Jurkat, Clone E6-1 (cell line): ENCODE results near the gene GALNT5.
"Not testable (repeated sequence)": the region's sequence is repeated elsewhere in the genome, so short reads cannot be mapped to it uniquely, and the experiment has no call there.

ENCODE experiments used
- DNase-seq: peaks from one replicate; pipeline ENCODE4 v3.0.0-alpha.2; 2011; ENCODE audit warnings: low read depth, low spot score
- H3K4me3 ChIP-seq: 2 replicates; pipeline ENCODE4 v1.5.1; 2011; ENCODE audit warnings: mild to moderate bottlenecking, low read length, control low read depth, moderate library complexity

GALNT5 gene

DNA sequence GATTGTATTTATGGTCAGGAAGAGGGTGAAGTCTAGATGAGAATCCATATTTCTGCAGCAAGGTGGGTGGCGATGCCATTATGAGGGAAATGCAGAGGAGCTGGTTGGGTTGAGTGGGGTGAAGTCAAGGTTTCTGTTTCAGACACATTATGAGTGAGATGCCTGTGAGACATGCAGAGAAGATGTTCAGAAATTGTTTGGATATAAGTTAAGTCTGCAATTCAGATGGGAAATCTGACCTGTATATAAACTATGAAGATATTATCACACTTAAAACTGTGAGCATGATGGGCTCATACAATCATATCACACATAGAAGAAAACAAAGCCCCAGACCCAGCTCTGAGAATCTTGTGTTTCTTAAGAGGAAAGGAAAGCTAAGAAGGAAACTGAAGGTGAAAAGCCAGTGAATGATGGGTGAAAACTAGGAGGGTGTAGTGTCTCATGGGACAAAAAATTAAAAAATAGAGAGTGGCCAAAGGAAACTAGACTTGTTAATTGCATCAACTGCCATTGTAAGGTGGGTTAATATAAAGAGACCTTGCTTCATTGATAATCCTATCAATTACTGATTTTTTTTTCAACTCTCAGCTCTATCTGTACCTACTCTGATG lies 14.2 kb downstream of the GALNT5 start:
- no peak overlapping the region for H3K4me3 ChIP-seq
- no peak for DNase-seq

DNA sequence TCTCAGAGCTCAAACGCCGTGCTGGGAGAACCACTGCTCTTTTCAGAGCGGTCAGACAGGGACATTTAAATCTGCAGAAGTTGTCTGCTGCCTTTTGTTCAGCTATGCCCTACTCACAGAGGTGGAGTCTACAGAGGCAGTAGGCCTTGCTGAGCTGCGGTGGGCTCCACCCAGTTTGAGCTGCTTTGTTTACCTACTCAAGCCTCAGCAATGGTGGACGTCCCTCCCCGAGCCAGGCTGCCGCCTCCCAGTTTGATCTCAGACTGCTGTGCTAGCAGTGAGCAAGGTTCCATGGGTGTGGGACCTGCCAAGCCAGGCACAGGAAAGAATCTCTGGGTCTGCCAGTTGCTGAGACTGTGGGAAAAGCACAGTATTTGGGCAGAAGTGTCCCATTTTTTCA lies 21.8 kb downstream of the GALNT5 start:
- DNase-seq, H3K4me3 ChIP-seq: not testable (repeated sequence)

DNA sequence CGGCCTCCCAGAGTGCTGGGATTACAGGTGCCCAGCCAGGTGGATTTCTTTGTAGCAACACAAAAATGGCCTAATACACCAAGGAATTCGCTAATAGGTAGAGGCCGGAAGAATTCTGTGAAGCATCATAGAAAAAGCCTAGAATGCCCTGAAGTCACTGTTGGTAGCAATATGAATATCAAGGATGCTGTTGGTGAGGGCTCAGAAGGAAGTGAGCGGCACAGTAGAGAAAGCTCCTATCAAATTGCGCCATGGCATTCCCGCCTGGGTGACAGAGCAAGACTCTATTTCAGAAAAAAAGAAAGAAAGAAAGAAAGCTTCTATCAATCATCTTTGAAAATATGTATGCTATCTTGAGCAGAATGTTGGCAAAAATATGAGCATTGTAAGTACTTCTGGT lies 23.8 kb downstream of the GALNT5 start:
- no peak for DNase-seq
- no peak overlapping the region for H3K4me3 ChIP-seq

DNA sequence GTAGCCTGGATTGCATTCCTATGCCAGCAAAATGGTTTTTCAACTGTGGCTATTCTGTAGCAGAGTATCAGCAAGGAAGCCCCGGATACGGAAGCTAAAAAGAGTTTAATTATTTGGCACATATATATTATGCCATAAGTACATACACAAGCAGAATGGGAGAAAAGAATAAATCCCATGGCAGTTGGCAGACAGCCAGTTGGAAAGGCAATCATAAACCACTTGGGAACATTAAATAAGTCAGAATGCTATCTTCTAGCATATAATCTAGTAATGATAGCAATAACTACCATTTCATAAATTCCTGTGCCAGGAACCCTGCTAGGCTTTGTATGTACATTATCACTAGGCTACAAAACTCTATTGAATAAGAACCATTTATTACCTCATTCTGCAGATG lies 26.0 kb downstream of the GALNT5 start:
- no peak overlapping the region for H3K4me3 ChIP-seq
- DNase-seq: no peak

DNA sequence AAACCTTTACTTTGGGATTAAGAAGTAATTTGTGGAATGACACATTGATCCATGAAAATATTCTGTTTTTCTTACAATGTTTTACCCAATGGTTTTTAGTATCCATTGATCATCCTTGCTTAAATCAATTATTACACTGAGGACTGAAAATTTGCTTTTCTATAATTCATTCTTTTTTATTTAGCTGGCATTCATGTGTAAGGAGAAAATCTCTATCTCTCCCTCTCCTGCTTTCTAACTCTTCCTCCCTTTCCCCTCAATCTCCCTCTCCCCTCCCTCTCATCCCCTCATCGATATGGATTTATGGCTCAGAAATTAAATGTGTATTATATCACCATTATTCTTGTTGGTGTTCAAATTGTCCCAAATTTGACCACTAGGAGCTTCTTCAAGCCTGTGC lies 29.7 kb downstream of the GALNT5 start:
- H3K4me3 ChIP-seq: no peak overlapping the region
- no peak for DNase-seq

DNA sequence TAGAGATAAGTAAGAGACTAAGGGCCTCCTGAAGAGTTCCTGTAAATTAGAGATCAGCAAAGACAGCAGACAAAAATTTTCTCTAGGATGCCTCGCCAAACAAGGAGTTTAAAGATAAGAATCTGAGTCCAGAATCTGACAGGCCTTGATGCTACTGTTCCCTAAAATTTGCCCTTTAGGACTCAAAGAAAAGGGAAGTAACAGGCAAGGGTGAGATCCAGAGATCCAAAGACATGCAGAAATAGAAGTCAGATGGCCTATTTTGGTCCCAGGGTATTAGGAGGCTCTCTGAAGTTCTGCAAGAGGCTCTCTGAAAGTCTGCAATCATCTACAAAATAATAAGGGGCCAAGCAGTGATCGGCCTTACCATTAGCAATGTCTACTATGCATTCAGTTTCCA lies 33.0 kb downstream of the GALNT5 start:
- DNase-seq: no peak

DNA sequence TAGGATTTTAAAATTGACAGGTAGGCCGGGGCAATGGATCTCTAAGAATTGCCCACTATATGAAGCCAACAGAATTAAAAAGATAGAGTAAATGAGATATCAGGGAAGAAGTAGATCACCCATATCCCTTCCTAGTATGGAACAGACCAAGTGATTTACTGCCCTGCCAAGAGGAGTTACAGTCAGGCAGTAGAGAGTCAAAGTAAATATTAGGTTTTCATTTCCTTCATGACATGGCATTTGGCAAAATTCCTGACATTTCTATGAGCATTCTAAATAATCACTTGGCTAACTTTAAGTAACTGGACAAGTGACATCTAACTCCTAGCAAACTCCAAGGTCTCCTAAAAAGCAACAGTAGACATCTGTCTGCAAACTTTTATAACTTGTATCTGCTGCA lies 33.5 kb downstream of the GALNT5 start:
- no peak for DNase-seq

More for the DNA sequence above, 33.0 kb downstream of the GALNT5 start:
- no peak overlapping the region for H3K4me3 ChIP-seq

DNA sequence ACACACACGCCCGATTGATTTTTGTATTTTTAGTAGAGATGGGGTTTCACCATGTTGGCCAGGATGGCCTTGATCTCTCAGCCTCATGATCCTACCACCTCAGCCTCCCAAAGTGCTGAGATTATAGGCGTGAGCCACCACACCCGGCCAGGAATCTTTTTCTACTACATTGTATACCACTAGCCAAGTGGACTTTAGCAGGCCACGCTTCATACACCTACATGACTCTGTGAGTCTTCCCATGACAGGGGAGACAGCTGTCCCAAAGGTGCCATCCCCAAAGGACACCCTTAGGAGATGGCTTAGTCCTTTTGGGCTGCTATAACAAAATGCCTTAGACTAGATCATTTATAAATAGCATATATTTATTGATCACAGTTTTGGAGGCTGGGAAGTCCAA lies 35.3 kb downstream of the GALNT5 start:
- H3K4me3 ChIP-seq: no peak overlapping the region
- no peak for DNase-seq

More for the DNA sequence above, 33.5 kb downstream of the GALNT5 start:
- H3K4me3 ChIP-seq: no peak overlapping the region

DNA sequence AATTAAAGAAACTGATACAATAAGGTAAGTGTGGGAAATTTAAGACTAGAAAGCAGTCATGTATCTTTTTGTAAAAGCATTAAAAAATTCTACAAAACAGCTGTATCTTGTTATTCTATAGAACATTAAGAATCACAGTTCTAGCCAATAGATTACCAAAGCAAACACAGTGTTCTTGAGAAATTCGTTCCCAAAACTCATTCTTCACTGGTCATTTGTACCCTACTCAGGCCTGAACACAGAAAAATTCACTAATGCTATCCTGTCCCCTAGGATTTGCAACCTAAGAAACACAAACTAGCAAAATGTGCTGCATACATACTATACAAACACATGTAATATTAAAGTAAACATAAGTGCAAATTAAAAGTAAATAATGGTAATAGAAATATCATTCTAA lies 39.0 kb downstream of the GALNT5 start:
- no peak overlapping the region for H3K4me3 ChIP-seq
- no peak for DNase-seq

DNA sequence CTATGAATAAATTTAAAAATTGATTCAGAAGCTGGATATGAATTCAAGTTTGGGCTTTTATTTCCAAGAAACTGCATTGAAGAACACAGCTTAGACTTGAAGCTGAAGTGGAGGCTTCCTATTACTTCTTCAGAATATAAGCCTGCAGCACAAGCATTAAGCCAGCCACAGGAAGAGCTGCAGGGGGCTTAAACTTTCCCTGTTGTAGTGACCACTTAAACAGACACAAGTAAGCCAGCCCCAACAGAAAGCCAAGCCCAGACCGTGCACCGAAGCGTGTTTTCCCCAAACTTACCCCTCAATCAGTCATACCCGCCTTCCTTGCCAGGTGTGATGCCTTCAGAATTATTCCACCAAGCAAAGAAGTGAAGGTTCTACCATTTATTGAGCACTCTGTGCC lies 39.5 kb downstream of the GALNT5 start:
- no peak overlapping the region for H3K4me3 ChIP-seq
- DNase-seq: no peak

DNA sequence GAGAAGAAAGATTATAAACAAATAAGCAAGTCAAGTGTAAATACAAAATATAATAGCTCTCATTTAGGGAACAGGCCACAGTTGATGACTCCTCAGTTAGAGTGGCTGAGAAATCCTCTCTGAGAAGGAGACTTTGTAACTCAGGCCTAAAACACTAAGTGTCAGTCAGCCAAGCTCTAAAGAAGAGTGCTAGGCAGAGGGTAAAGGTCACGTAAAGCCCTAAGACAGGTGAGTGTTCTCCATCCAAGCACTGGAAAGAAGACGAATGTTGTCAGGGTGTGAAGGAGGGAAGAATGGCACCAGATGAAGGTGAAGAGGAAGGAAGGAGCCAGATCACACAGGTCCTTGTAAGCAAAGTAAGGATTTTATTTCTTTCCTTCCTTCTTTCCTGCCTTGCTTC lies 43.8 kb downstream of the GALNT5 start:
- DNase-seq: no peak
- no peak overlapping the region for H3K4me3 ChIP-seq

DNA sequence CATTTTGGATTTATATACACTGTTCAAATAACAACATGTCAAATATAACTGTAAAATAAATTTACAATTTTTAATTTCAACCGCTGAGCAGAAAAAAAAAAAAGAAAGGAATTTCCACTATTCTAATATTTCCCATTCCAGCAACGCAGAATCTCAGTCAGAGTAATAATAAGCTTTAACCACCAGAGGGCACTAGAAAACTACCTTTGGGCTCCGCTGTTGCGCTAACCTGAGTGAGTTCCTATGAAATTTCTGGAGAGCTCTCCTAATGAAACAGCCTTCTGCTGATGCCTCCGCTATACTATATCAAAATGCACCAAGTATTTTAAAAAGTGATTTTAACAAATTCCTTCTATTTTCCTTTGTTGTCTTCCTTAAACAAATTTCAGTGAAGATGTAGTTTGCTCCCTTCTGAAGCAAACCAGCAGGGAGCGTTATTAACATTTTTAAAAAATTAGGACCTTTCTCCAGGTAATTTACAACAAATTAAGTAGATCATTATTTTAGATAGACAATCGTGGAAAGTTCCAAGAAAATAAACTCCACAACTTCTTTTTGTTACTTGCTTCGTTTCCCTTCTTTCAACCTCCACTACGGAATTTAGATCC lies 45.1 kb downstream of the GALNT5 start:
- no peak overlapping the region for H3K4me3 ChIP-seq
- peak; percentile 15 for DNase-seq

DNA sequence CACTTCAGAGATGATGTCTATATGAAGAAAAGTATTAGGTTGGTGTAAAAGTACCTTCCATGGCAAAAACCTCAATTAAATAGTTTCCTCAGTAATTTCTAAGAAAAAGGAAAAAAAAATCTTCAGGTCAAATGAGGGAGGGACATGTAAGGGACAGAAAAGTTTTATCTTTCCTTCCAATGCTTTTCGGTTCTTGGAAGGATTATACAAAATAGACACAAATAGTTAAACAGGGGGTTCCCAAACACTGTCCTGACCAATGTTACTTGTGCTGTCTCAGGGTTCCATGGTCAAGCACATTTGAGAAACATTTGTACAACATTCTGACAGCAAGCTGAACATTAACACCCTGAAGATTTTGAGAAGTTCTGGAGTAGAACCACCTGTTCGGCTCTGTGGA lies 46.1 kb downstream of the GALNT5 start:
- no peak for DNase-seq
- no peak overlapping the region for H3K4me3 ChIP-seq

DNA sequence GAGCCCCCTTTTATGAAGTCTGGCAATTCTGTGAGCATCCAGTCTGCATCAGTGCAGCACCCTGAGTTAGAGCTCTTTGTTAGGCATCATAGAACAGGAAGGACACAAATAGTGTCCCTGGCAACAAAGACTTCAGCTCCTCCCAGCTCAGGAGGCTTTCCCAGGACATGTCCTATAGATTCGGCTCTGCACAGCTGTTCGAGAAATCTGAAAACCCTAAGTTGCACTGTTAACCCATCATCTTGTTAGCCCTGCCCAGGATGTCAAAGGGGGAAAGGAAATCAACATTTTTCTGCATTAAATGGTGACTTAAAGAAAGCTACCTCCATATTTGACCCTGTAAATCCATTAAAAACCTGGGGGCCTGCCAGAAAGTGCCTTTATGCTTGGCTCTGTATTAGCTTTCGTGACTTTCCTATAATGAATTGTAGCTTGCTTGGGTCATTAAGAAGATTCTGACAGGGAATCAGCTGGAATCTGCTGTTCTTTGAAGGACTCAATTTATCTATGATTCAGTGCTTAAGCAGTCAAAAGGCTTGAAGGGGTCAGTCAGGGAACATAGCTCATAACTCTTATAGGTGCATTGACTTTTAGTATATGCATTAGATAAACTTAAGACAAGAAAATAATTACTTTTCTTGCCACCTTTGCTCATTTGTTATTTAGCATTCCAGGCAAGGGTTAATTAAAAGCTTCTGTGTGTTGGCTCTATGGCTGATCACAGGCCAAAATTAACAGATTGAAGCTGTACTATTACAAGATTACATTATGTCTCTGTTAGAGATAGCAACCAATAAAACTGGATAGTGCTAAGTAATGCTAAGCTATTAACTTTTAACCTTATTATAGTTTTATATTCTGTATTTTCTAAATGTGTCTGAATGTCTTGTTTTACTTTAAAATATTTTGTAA lies 47.6 kb downstream of the GALNT5 start:
- DNase-seq: no peak
- H3K4me3 ChIP-seq: no peak overlapping the region

DNA sequence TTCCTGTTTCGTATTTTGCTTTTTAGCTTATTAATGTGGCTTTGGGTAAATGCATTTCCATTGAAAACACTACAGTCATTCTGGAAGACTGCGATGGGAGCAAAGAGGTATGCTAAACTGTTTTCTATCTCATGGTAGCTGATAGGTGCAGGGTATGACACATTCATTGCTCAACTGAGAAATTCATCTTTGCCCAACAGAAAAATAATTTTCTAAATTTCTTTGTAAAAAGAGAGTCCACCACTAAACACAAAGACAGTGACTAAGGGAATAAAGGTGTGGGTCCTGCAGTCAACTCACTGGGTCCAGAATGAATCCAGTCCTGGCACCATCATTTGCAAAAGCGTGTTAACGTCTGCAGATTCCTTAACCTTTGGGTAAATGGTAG lies 48.2 kb downstream of the GALNT5 start:
- no peak for DNase-seq
- no peak overlapping the region for H3K4me3 ChIP-seq

DNA sequence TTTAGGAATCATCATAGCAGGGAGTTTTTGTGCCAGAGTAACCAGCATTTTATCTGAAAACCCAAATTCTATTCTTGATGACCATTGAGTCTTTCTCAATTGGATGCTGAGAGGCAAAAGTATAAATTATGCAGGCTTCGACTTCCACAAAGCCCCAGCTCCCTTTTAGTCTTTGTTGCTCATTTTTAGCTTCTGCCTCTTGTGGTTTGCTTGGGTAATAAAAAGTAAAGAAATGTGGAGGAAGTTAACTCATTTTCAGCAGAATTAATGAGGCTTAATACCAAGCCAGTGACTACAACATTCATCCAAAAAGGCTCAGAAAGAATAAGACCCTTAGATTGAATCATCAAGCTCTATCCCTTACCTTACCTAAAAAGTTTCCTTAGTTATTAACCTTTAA lies 49.5 kb downstream of the GALNT5 start:
- DNase-seq: no peak
- H3K4me3 ChIP-seq: no peak overlapping the region

DNA sequence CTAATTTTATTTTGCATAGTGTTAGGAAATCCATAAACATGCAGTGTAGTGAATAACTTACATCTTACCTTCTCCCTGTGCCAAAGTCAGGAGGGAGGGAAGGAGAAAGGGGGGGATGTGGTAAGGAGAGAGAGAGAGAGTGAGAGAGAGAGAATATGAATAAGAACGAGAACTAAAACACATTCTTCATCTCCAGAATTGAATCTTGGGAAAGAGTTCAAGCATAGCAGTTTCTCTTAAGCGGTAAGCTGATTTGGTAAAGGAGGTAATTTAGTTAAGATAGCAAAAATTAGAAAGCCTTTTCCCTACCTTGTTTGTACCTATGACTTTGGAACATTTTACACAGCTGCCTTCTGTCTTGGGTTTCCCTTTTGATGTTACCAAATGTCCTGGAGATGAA lies 52.4 kb downstream of the GALNT5 start:
- DNase-seq: no peak

DNA sequence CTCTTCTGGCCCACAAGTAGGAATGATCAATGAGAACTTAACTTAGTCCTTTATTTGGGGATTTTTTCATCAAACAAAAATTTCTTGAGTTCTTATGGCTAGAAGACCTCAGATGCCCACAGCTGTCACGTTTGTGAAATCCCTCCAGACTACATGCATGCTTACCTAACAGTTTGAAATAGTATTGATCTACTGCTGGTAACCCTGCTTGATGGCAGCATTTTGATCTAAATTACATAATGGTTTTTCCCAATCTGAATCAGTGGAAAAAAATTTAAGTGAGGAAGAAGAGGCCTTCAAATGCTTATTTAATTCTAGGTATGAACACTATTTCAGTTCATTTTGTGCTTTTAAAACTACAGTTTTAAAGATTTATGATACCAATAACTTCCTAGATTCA lies 54.2 kb downstream of the GALNT5 start:
- no peak for DNase-seq
- H3K4me3 ChIP-seq: no peak overlapping the region

More for the DNA sequence above, 52.4 kb downstream of the GALNT5 start:
- no peak overlapping the region for H3K4me3 ChIP-seq

DNA sequence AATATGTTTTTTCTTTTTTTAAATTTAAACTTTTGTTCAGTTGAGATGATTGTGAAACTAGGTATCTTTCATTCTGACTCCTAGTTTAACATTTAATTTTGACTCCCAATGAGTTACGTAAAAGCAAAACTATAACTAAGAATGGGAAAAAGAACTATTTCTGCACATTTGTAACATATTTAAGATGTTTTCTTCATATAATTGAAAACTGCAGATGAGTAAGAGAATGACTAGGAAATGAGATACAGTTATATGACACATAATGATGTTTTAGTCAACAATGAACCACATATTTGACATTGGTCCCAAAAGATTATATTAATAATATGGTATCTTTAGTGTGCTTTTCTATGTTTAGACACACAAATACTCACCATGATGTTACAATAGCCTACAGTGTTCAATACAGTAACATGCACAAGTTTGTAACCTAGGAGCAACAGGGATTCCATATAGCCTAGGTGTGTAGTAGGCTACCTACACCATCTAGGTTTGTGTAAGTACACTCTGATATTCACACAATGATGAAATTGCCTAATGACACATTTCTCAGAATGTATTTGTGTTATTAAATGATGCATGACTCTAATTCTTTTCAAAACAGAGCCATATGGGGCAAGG lies 55.5 kb downstream of the GALNT5 start:
- H3K4me3 ChIP-seq: no peak overlapping the region
- no peak for DNase-seq

DNA sequence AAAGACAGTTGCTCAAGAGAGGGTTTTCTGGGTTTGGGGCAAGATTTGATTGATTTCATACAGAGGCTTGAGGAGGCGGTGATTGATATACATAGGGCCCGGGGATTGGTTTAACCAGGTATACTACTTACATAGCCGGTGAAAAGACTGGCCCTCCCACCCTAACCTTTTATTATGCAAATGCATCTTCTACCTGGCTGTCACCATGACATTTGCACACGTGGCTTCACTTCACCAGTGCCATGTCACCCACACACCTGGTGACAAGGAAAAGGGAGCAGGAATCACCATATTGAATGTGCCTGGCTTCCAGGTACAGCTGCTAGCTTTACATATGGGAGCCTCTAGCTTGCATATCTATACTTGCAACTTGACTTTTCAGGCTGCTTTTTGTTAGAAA lies 58.4 kb downstream of the GALNT5 start:
- no peak for DNase-seq
- no peak overlapping the region for H3K4me3 ChIP-seq
